Measurements from ENCODE around the gene FGD3.

The FGD3 gene

DNA sequence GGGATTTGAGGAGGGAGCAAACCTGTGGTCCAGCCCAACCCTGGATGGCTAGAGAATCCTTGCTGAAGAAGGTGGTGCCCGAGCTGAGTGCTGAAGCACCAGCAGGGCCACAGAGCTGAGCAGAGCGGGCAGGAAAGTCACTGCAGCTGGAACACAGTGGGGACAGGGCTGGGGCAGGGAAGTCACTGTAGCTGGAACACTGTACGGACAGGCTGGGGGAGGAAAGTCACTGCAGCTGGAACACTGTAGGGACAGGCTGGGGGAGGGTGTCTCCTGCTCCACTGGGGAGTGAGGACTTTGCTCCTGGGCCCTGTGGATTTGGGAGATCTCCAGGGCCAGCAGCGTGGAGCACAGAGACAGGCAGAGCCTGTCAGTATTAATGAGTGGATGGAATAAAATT lies 102.2 kb downstream of the FGD3 start:
- DNase-seq = no peak
- peaks cover 22% of the 10 kb centered on the region for H3K4me1 Mint-ChIP-seq (ENCODE audit: low read depth)
- no peaks in the 10 kb centered on the region for H3K27me3 Mint-ChIP-seq
- H3K36me3 Mint-ChIP-seq (ENCODE audit: low read depth) = no peaks in the 10 kb centered on the region
- H3K4me3 Mint-ChIP-seq = no peak overlapping the region
- H3K9me3 Mint-ChIP-seq = no peaks in the 10 kb centered on the region
- H3K27ac Mint-ChIP-seq = no peak overlapping the region

DNA sequence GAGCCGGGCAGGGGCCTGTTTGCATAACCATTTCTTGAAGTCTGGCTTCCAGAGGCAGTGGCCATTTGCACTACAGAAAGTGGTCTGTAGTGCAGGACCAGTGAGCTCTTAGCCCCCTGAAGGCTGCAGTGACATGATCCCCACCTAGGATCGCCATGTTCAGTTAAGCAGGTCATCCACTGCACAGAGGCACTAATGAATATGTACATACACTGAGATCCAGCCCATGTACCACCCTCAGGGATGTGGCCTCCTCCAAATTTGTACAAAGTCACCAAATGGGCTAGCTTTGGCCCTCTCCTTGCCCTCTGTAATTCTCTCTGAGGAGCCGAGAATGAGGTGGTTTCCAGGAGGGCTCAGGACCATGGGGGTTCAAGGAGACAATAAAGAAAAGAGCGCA lies 102.9 kb downstream of the FGD3 start:
- Mint-ChIP-seq H3K4me1 (ENCODE audit: low read depth) (peaks cover 26% of the 10 kb centered on the region), H3K9me3 (no peaks in the 10 kb centered on the region), H3K27me3 (no peaks in the 10 kb centered on the region), H3K4me3 (no peak overlapping the region), H3K36me3 (ENCODE audit: low read depth) (no peaks in the 10 kb centered on the region), H3K27ac (no peak overlapping the region)
- DNase-seq = no peak

DNA sequence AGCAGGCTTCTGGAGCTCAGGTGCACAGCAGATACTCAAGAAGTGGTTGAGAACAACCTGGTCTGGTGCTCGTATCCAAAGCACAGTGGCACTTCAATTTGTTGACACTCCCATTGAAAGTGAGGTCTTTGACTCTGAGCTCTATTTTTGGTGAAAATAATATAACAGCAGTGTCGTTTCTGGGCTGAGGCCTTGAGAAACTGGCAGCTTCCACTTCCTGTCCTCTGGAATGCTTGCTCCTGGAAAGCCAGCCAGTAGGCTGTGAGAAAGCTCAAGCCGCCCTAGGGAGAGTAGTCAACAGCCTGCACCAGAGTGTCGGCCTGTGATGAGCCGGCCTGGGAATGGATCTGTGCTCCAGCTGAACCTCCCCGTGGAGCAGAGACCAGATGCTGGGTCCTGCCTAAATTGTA lies 104.4 kb downstream of the FGD3 start:
- no peaks in the 10 kb centered on the region for H3K9me3 Mint-ChIP-seq
- no peak overlapping the region for H3K27ac Mint-ChIP-seq
- no peak overlapping the region for H3K4me3 Mint-ChIP-seq
- H3K4me1 Mint-ChIP-seq (ENCODE audit: low read depth) = peaks cover 26% of the 10 kb centered on the region
- no peaks in the 10 kb centered on the region for H3K36me3 Mint-ChIP-seq (ENCODE audit: low read depth)
- no peaks in the 10 kb centered on the region for H3K27me3 Mint-ChIP-seq
- DNase-seq = no peak

DNA sequence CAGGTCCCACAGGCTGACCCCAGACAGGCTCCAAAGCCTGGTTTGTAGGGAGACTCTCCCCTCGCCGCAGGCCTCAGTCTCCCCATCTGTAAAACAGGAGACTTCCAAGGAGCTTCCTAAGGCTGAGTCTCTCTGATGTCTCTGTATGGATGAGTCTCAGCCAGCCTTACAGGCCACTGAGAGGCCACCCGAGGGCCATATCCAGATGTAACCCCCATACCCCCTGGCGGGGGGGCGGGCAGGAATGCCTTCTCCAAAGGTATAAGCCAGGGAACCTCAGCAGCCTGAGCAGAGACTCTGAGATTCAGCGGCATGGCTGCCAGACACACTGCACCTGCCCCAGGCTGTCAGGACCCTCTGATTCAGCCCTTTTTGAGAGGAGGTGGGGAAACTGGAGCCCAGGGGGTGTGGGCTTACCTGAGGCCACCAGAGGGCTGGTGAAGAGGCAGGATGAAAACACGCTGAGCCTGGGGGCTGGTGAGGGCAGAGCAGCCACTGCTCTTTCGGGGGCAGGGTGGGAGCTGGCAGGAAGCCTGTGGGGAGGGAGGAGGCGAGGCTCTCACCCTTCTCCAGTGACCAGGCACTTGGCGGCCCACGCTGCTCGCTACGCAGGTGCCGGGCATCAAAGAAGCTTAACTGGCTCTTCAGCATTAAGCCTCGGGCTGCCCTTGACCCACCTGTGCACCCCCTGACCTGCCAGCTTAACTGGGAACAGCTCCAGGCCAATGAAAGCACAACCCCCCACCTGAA lies 105.6 kb downstream of the FGD3 start:
- Mint-ChIP-seq H3K27ac (no peak overlapping the region), H3K36me3 (ENCODE audit: low read depth) (no peaks in the 10 kb centered on the region), H3K9me3 (no peaks in the 10 kb centered on the region), H3K4me1 (ENCODE audit: low read depth) (peaks cover 27% of the 10 kb centered on the region), H3K4me3 (no peak overlapping the region), H3K27me3 (no peaks in the 10 kb centered on the region)
- DNase-seq = no peak

DNA sequence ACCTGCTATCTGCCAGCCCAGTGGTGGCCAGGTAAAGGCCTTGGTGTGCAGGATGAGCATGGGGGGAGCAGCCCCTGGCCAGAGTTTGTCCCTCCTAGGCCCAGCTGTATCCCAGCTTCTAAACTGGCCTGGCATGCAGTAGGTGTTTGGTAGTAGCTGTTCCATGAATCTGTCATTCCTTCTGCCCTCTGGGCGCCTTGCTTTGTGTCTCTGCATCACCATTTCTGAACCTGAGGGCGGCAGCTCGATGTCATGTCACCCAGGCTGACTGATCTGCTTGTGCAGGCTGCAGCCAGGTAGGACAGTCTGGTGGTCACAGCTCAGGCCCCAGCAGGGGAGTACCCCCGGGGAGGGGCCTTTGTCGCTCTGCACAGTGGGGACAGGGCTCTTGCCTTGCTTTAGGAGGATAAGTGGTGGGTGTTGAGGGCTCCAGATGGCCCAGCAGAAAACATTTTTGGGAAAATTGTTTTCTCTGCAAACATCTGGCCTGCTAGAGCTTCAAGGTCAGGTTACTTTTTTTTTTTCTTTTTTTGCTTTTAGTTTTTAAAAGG lies 106.5 kb downstream of the FGD3 start:
- peaks cover 26% of the 10 kb centered on the region for H3K4me1 Mint-ChIP-seq (ENCODE audit: low read depth)
- no peaks in the 10 kb centered on the region for H3K9me3 Mint-ChIP-seq
- no peak overlapping the region for H3K27ac Mint-ChIP-seq
- no peak overlapping the region for H3K4me3 Mint-ChIP-seq
- H3K27me3 Mint-ChIP-seq = no peaks in the 10 kb centered on the region
- H3K36me3 Mint-ChIP-seq (ENCODE audit: low read depth) = no peaks in the 10 kb centered on the region
- no peak for DNase-seq

DNA sequence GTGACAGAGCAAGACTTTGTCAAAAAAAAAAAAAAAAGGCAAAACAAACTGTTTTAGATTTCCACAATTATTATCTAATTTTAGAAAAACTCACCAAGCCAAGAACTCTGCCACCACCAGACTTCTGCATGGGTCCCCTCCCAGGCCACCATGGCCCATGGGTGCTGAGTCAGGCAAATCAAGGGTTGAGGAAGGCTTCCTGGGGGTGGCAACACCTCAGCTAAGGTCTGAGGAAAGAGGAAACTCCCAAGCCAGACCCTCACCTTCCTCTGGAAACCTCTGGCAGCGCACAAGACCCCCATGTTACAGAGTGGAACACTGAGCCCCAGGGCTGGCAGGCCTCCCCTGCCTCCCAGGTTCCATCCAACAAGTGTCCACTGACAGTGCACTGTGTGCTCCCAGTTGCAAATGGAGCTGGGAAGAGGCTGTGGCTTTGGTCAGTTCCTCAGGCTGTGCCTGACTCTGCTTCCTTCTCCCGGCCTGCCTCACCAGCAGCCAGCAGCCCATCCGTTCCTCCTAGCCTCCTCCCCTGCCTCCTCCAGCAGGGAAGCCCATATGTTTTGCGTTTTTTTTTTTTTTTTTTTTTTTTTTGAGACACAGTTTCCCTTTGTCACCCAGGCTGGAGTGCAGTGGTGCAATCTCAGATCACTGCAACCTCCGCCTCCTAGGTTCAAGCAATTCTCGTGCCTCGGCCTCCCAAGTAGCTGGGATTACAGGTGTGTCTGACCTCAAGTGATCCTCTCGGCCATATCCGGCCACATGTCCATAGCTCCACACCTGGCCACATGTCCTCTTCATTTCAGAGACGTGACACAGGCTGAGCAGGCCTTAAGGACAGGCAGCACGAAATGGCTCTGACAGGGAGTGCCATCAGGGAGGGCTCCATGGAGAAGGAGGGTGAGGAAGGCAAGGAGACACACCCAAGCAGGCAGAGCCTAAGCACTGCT lies 107.7 kb downstream of the FGD3 start:
- H3K27ac Mint-ChIP-seq = peak overlapping the region; percentile 5
- H3K4me3 Mint-ChIP-seq = no peak overlapping the region
- H3K36me3 Mint-ChIP-seq (ENCODE audit: low read depth) = peaks cover 4% of the 10 kb centered on the region
- no peaks in the 10 kb centered on the region for H3K9me3 Mint-ChIP-seq
- H3K4me1 Mint-ChIP-seq (ENCODE audit: low read depth) = peaks cover 34% of the 10 kb centered on the region
- DNase-seq = no peak
- no peaks in the 10 kb centered on the region for H3K27me3 Mint-ChIP-seq

DNA sequence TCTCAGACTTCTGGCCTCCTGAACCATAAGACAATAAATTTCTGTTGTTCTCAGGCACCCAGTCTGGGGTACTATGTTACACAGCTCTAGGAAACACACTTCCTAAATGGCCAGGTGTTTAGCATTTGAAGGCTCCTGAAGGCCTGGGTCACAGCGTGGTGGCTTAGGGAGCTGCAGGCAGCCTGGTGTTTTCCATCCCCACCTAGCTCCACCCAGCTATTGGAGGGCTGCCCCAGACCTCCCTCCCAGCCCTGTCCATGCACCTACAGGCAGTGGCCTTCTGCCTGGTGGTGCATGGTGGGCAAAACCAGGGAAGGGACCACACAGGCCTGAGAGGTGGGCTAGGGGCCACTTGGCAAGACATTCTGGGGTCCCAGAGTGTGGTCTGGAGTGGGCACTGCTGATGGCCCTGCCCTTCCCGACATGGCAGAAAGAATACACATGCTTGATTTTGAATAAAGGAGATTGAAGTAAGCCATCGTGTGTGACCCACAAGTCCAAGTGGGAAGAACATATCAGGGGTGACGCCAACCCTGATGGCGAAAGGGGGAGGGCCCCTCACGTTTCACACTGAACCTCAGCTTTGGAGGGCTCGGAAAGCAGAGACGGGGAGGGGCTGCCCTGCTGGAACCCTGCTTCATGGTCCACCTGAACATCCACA lies 109.8 kb downstream of the FGD3 start:
- H3K4me3 Mint-ChIP-seq = peak overlapping the region; percentile 42
- no peaks in the 10 kb centered on the region for H3K27me3 Mint-ChIP-seq
- H3K27ac Mint-ChIP-seq = peak overlapping the region; percentile 0
- DNase-seq = no peak
- H3K9me3 Mint-ChIP-seq = no peaks in the 10 kb centered on the region
- H3K36me3 Mint-ChIP-seq (ENCODE audit: low read depth) = peaks cover 4% of the 10 kb centered on the region
- peaks cover 55% of the 10 kb centered on the region for H3K4me1 Mint-ChIP-seq (ENCODE audit: low read depth)

DNA sequence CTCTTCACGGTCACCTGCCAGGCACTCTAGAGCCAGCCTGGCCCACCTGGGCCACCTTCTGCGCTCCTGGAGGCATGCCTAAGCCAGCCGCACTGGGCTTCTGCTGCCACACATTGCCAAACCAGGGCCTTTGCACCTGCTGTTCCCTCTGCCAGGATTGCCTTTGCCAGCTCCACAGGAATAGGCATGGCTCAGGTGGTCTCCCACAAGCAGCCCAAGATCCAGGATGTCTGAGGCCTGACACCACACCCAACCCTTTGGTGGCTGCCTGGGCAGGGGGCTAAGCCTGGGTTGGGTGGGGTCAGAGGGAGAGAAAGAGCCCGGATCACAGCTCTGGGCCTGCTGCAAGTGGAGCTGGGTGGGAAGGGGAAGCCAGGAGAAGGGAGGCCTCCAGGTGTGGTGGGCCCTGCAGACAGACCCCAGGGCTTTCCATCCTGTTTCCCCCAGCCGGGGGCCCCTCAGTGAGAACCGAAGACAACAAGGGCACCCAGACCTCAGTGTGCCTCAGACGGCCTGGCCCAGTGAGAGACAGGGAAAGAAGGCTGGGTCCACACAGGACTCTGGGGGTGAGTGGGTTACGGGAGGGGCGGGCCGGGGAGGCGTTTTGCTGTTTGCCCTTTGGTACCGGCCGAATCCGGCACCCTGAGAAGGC lies 110.5 kb downstream of the FGD3 start:
- Mint-ChIP-seq H3K4me1 (ENCODE audit: low read depth) (peaks cover 62% of the 10 kb centered on the region), H3K9me3 (no peaks in the 10 kb centered on the region), H3K27ac (peak overlapping the region; percentile 79), H3K27me3 (no peaks in the 10 kb centered on the region), H3K4me3 (peak overlapping the region; percentile 73), H3K36me3 (ENCODE audit: low read depth) (peaks cover 7% of the 10 kb centered on the region)
- no peak for DNase-seq

DNA sequence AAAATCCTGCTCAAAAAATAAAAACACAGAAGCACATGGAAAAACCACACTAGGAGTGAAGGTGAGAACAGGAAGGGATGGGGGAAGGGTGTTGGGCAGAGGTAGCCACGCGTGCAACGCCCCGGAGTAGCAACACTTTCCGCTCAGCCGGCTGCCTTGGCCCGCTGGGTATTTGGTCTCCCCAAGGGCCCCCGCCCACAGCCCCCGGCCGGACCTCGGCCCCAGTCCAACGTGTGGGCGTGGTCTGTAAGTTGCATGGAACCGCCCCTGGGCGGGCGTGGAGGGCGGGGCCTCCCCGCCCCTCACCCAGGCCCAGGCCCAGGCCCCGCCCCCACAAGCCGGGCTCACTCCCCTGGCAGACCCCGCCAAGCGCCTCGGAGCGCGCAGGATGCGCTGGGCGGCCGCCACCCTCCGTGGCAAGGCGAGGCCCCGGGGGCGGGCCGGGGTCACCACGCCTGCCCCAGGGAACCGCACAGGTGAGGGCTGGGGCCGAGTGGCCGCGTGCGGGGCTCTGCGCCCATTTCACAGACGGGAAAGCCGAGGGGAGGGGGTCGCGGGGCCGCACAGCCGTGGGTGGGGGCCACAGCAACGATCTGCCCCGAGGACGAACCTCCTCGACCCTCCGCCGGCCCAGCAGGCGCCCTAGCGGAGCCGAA lies 111.2 kb downstream of the FGD3 start, which contains the start of gene SUSD3:
TSS of gene SUSD3 (plus strand) at position 347 of the 656 bp plus-strand sequence. CDS start at position 389, 42 bp downstream.
- peaks cover 62% of the 10 kb centered on the region for H3K4me1 Mint-ChIP-seq (ENCODE audit: low read depth)
- DNase-seq = peak; percentile 86

DNA sequence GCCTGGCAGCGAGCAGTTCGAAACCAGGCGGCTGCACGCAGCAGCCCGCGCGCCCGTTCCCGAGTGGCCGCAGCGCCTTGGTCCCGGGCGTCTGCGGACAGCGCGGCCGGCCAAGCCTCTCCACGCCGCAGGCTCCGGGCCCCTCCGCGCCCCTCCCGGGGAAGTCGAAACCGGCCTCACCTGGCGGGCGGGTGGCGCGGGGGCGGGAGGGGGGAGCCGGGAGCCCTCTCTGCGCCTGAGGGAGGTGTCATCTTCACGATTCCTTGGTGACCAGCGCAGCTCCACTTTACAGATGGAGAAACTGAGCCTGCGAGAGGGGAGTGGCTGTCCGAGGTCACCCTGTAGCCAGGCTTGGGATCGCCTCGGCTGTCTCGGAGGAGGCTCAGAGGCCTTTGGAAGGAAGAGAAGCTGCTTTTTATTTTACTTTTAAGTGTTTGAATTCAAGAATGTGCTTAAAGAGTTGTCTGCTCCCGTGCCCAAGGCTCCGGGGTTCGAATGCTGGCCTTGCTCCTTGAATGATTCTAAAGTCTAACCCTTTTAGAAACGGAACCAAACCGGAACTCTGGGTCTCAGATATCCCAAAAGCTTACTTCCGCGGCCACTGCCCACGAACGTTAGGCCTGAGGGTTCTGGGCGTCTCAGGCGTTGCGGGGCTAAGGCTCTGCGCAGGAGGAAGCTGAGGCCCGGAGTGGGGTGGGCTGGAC lies 111.8 kb downstream of the FGD3 start:
- DNase-seq = peak; percentile 69
- Mint-ChIP-seq H3K4me3 (peak overlapping the region; percentile 89), H3K36me3 (ENCODE audit: low read depth) (peaks cover 7% of the 10 kb centered on the region), H3K9me3 (no peaks in the 10 kb centered on the region), H3K27me3 (no peaks in the 10 kb centered on the region), H3K27ac (peak overlapping the region; percentile 96), H3K4me1 (ENCODE audit: low read depth) (peaks cover 62% of the 10 kb centered on the region)

More for the DNA sequence above, 111.2 kb downstream of the FGD3 start, which contains the start of gene SUSD3:
- peak within 1 kb of the TSS; percentile 96 for H3K27ac Mint-ChIP-seq
- peak within 1 kb of the TSS; percentile 89 for H3K4me3 Mint-ChIP-seq
- peaks cover 7% of the 10 kb centered on the region for H3K36me3 Mint-ChIP-seq (ENCODE audit: low read depth)
- no peaks in the 10 kb centered on the region for H3K27me3 Mint-ChIP-seq
- H3K9me3 Mint-ChIP-seq = no peaks in the 10 kb centered on the region

DNA sequence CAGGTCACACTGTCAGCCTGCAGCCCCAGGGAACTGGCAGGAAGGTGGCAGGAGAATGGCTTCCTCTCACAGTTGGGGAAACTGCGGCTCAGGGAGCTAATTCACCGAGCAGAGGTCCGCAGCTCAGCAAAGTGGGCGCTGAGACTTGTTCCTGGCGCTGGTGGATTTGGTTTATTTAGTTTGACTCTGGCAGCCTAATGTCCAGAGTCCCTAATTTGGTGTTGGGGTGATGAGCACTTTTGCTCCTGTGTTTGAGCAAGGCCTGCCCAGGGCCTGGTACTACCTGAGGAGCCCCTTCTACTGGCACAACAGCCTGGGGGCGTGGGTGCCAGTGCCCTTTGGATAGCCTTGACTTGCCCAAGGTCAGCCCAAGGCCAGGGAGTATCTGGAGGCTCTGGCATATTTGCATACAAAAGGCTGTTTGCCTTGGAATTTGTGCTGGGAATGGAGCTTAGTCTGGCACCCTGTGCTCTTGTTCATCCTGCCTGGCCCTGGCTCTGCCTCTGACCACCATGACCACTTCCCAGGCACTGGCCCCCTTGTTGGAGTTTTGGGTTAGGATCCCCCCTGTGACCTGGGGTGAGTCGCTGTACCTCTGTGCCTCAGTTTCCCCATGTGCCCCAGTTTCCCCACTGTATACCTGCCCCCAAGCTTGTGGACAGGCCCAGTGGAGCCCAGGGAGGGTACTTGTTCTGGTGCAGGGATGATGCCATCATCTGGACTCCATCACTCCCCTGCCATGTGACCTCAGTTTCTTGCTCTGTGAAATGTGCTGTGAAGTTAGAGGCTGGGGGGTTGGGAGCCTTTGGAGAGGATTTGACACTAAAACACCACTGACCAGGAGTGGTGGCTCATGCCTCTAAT lies 112.6 kb downstream of the FGD3 start:
- peak overlapping the region; percentile 89 for H3K4me3 Mint-ChIP-seq
- no peaks in the 10 kb centered on the region for H3K27me3 Mint-ChIP-seq
- peaks cover 67% of the 10 kb centered on the region for H3K4me1 Mint-ChIP-seq (ENCODE audit: low read depth)
- H3K9me3 Mint-ChIP-seq = no peaks in the 10 kb centered on the region
- peak overlapping the region; percentile 96 for H3K27ac Mint-ChIP-seq
- no peak for DNase-seq
- H3K36me3 Mint-ChIP-seq (ENCODE audit: low read depth) = peaks cover 12% of the 10 kb centered on the region

DNA sequence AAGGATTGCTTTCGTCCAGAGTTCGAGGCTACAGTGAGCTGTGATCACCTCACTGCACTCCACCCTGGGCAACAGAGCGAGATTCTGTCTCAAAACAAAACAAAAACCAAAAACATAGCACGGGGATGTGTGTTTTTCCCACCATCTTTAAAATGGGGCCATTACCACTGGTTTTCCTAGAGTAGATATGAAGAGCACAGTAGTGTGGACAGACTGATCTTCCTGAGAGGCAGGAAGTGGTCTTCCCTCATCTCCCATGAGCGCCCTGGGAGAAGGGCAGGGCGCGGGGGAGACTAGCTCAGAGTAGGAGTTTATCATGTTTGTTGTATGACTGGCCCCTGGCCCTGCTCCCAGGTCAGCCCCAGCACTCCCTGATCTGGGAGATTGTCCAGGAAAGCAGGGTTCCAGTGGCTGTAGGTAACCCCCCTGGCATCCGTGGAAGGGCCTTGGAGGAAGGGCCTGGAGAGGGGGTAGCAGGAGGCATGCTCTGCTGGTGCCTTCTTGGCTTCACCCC lies 113.5 kb downstream of the FGD3 start:
- peak overlapping the region; percentile 96 for H3K27ac Mint-ChIP-seq
- H3K4me1 Mint-ChIP-seq (ENCODE audit: low read depth) = peaks cover 71% of the 10 kb centered on the region
- peaks cover 19% of the 10 kb centered on the region for H3K36me3 Mint-ChIP-seq (ENCODE audit: low read depth)
- DNase-seq = no peak
- H3K27me3 Mint-ChIP-seq = no peaks in the 10 kb centered on the region
- H3K9me3 Mint-ChIP-seq = no peaks in the 10 kb centered on the region
- H3K4me3 Mint-ChIP-seq = peak overlapping the region; percentile 89
